Stomach (tissue), 4 donors: ENCODE data around the gene ACP2.

Experiments used
- CTCF ChIP-seq, 7 experiments: fragments of 450-650 bp in 4 of 7; fragments of 200-600 bp in 3 of 7; sonication (generic) in 3 of 7; IDR thresholded peaks; one replicate each; pipeline ENCODE4 v1.5.1; 2016 to 2019; ENCODE audit warnings: antibody characterized with exemption in 7 of 7, control low read depth in 2 of 7, mild to moderate bottlenecking in 1 of 7
- EP300 ChIP-seq: sonication (generic); formaldehyde crosslinking; IDR thresholded peaks from one replicate; pipeline ENCODE4 v1.6.1; 2017; ENCODE audit warnings: antibody characterized with exemption
- POLR2A ChIP-seq, 4 donors: fragments of 450-650 bp; IDR thresholded peaks; one replicate each; pipeline ENCODE4 v1.6.1; 2016; ENCODE audit warnings: antibody characterized with exemption in 4 of 4, control low read depth in 2 of 4, mild to moderate bottlenecking in 1 of 4, moderate library complexity in 1 of 4

- TF ChIP-seq CTCF (IDR thresholded peaks at IDR 0.05) (peak in 5 of 7 experiments; percentile 22 to 58 (median 42)), EP300 (no peak), POLR2A (IDR thresholded peaks at IDR 0.05) (no peak)
Measured at GRCh38 chr11:47257517-47258316, 9.1 kb upstream of the ACP2 start, which contains the start of gene NR1H3.
